Left lung (tissue), 10 donors: ENCODE results near the gene CCDC60. TPM values are rescaled to one million over a fixed set of nuclear protein-coding genes. Genes with fewer than 3 reads are reported as not detected.
A peak's percentile ranks its signal among the peaks of the same experiment; 100 is the strongest.

Source experiments
- ATAC-seq: fragments of 200-7000 bp; cut with Tn5 transposase; one replicate; pipeline ENCODE4 v1.9.1; 2020; ENCODE audit warnings: moderate library complexity
- DNase-seq, 4 donors: peaks; one replicate each; pipeline ENCODE4 v3.0.0-alpha.2; 2013 to 2020
- H3K27ac ChIP-seq, 2 donors: fragments of 200-600 bp; sonication (generic) in 1 of 2; one replicate each; pipeline versions ENCODE4 v1.5.0 to v1.8.0; 2020 to 2021
- H3K27me3 ChIP-seq, 2 donors: fragments of 200-600 bp; sonication (generic) in 1 of 2; one replicate each; pipeline versions ENCODE4 v1.5.0 to v1.8.0; 2020 to 2021
- H3K36me3 ChIP-seq, 2 donors: fragments of 200-600 bp; sonication (generic) in 1 of 2; one replicate each; pipeline versions ENCODE4 v1.5.0 to v1.8.0; 2020 to 2021
- H3K4me1 ChIP-seq, 2 donors: fragments of 200-600 bp; one replicate each; pipeline ENCODE4 v1.8.0; 2021
- H3K4me3 ChIP-seq, 2 donors: fragments of 200-600 bp; sonication (generic) in 1 of 2; one replicate each; pipeline versions ENCODE4 v1.5.0 to v1.8.0; 2020 to 2021; ENCODE audit warnings: mild to moderate bottlenecking in 1 of 2
- H3K9me3 ChIP-seq, 2 donors: fragments of 200-600 bp; sonication (generic) in 1 of 2; one replicate each; pipeline versions ENCODE4 v1.5.0 to v1.8.0; 2020 to 2021
- CTCF ChIP-seq, 2 donors: fragments of 200-600 bp; sonication (generic) in 1 of 2; IDR thresholded peaks; one replicate each; pipeline versions ENCODE4 v1.5.0 to v1.8.0; 2021; ENCODE audit warnings: antibody characterized with exemption in 2 of 2
- intact Hi-C, 2 donors: fragments of 100-400 bp; cut with DNase I; formaldehyde crosslinking; loops; one replicate each; pipeline versions ENCODE4 v1.11.2 to v1.14.2; 2022
- polyA plus RNA-seq, 6 donors: library from polyadenylated mRNA; unstranded; fragments of 120-200 nt; gene quantifications; one replicate each; pipeline ENCODE4 v1.2.1, GENCODE V29; 2013; ENCODE audit not compliant: insufficient read length in 6 of 6
- total RNA-seq, 2 donors: library from RNA; stranded (reverse); fragmentation: NEBNext Ultra II Directional; extraction: Animal tissue kit (Norgen Biotek cat#: 25700); gene quantifications; one replicate each; pipeline ENCODE4 v1.2.1, GENCODE V29; 2021
- donor health status: DM: no; HTN: yes; CAD: no.
- donor health status: DM: no; HTN: no; CAD: no.

The CCDC60 gene
- total and polyA plus RNA-seq, 8 donors, result 0.47 to 2.4 (median 1.8) TPM; not detected in 1

- peaks cover 0 to 5% of the 10 kb centered on the region in 2 donors for H3K9me3 ChIP-seq
- no peak for TF ChIP-seq CTCF (IDR thresholded peaks at IDR 0.05)
- no peaks in the 10 kb centered on the region for H3K27me3 ChIP-seq
- intact Hi-C loops, result no loop called here
- no peaks in the 10 kb centered on the region for H3K36me3 ChIP-seq
- H3K27ac ChIP-seq, result no peak overlapping the region
- peak; percentile 90 for ATAC-seq
- no peaks in the 10 kb centered on the region for H3K4me1 ChIP-seq
- H3K4me3 ChIP-seq, result no peak overlapping the region
- peak in 1 of 4 donors; percentile 30 for DNase-seq
These were observed 128.8 kb downstream of the CCDC60 start for GRCh38 chr12:119463211-119463926.

- Histone ChIP-seq H3K27ac (no peak overlapping the region), H3K9me3 (no peaks in the 10 kb centered on the region), H3K27me3 (no peaks in the 10 kb centered on the region), H3K36me3 (no peaks in the 10 kb centered on the region), H3K4me1 (no peaks in the 10 kb centered on the region), H3K4me3 (no peak overlapping the region)
- DNase-seq (no peak), ATAC-seq (no peak)
- intact Hi-C loops, result no loop called here
- TF ChIP-seq CTCF (IDR thresholded peaks at IDR 0.05), result no peak
These were observed 133.8 kb downstream of the CCDC60 start for GRCh38 chr12:119468296-119468695.

- DNase-seq, result no peak
- H3K9me3 ChIP-seq, result peaks cover 0 to 6% of the 10 kb centered on the region in 2 donors
- H3K27me3 ChIP-seq, result no peaks in the 10 kb centered on the region
- H3K36me3 ChIP-seq, result no peaks in the 10 kb centered on the region
- H3K4me1 ChIP-seq, result no peaks in the 10 kb centered on the region
- no peak overlapping the region for H3K27ac ChIP-seq
- TF ChIP-seq CTCF (IDR thresholded peaks at IDR 0.05), result no peak
- no peak overlapping the region for H3K4me3 ChIP-seq
- no peak for ATAC-seq
- intact Hi-C loops, result no loop called here
These were observed 141.1 kb downstream of the CCDC60 start for GRCh38 chr12:119475650-119476049.

GRCh38 chr12:119476951-119477350, 142.4 kb downstream of the CCDC60 start:
- Histone ChIP-seq H3K9me3 (peaks cover 0 to 6% of the 10 kb centered on the region in 2 donors), H3K4me3 (no peak overlapping the region), H3K4me1 (no peaks in the 10 kb centered on the region), H3K27ac (no peak overlapping the region), H3K27me3 (no peaks in the 10 kb centered on the region), H3K36me3 (no peaks in the 10 kb centered on the region)
- DNase-seq (no peak), ATAC-seq (no peak)
- TF ChIP-seq CTCF (IDR thresholded peaks at IDR 0.05), result no peak
- intact Hi-C loops, result no loop called here

GRCh38 chr12:119479121-119479561, 144.6 kb downstream of the CCDC60 start:
- intact Hi-C loops, result no loop called here
- no peaks in the 10 kb centered on the region for H3K36me3 ChIP-seq
- no peaks in the 10 kb centered on the region for H3K4me1 ChIP-seq
- no peak overlapping the region for H3K27ac ChIP-seq
- H3K9me3 ChIP-seq, result peaks cover 0 to 9% of the 10 kb centered on the region in 2 donors
- no peaks in the 10 kb centered on the region for H3K27me3 ChIP-seq
- peak in 2 of 4 donors; percentile 13 to 36 for DNase-seq
- no peak overlapping the region for H3K4me3 ChIP-seq
- no peak for TF ChIP-seq CTCF (IDR thresholded peaks at IDR 0.05)
- ATAC-seq, result peak; percentile 86
